Parathyroid adenoma (tissue), 2 donors: ENCODE data around the gene GSK3A.

Experiments used
- H2AFZ ChIP-seq: fragments of 300-600 bp; sonication (generic); one replicate; pipeline ENCODE4 v1.7.0; 2017; ENCODE audit warnings: antibody characterized with exemption, mild to moderate bottlenecking
- H3K27ac ChIP-seq: fragments of 300-600 bp; sonication (generic); one replicate; pipeline ENCODE4 v1.7.0; 2017
- H3K27me3 ChIP-seq: fragments of 300-600 bp; sonication (generic); one replicate; pipeline ENCODE4 v1.7.0; 2017; ENCODE audit warnings: low read length; ENCODE audit not compliant: control insufficient read depth, insufficient read depth
- H3K36me3 ChIP-seq: fragments of 300-600 bp; sonication (generic); one replicate; pipeline ENCODE4 v1.7.0; 2017; ENCODE audit warnings: low read length; ENCODE audit not compliant: control insufficient read depth, insufficient read depth
- H3K4me1 ChIP-seq: fragments of 300-600 bp; sonication (generic); one replicate; pipeline ENCODE4 v1.7.0; 2017; ENCODE audit warnings: control low read depth
- H3K4me2 ChIP-seq: fragments of 300-600 bp; sonication (generic); one replicate; pipeline ENCODE4 v1.7.0; 2017; ENCODE audit warnings: low read length
- H3K4me3 ChIP-seq: fragments of 300-600 bp; sonication (generic); one replicate; pipeline ENCODE4 v1.7.0; 2017; ENCODE audit warnings: low read depth, low read length
- H3K79me2 ChIP-seq: fragments of 300-600 bp; sonication (generic); one replicate; pipeline ENCODE4 v1.7.0; 2017; ENCODE audit warnings: control low read depth
- H3K9ac ChIP-seq: fragments of 300-600 bp; sonication (generic); one replicate; pipeline ENCODE4 v1.7.0; 2017; ENCODE audit warnings: mild to moderate bottlenecking
- H3K9me3 ChIP-seq: fragments of 300-600 bp; sonication (generic); one replicate; pipeline ENCODE4 v1.7.0; 2017; ENCODE audit warnings: low read length; ENCODE audit not compliant: control insufficient read depth
- TF ChIP-seq, protein P1 (sequence below): fragments of 300-600 bp; sonication (generic); IDR thresholded peaks from one replicate; pipeline ENCODE4 v1.7.0; 2017; ENCODE audit warnings: antibody characterized with exemption, mild to moderate bottlenecking
- donor health status: primary hyperparathyroidism.

Gene GSK3A

DNA sequence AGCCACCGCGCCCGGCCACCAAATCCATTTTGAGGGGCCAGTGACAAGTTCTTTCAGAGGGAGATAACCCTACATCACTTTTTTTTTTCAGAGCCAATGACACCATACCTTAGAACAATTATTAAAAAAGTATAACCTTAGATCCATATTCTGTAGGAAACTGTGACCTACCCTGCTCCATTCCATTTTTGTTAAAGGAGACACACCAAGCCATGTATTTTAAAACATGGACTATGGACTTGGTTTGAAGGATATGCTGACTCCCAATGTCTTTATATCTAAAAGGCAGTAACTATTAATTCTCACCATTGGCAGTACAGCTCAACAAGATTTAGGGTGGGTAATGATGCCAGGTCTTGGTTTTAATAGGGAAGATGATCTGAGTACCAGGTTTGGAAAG is 1.1 kb downstream of the GSK3A start:
- H3K36me3 ChIP-seq, result no peaks in the 10 kb centered on the region
- peak overlapping the region; percentile 36 for H3K27ac ChIP-seq
- H3K9me3 ChIP-seq, result no peaks in the 10 kb centered on the region
- H2AFZ ChIP-seq, result no peak overlapping the region
- peak overlapping the region; percentile 74 for H3K4me3 ChIP-seq
- peak overlapping the region; percentile 80 for H3K4me2 ChIP-seq
- peak overlapping the region; percentile 68 for H3K9ac ChIP-seq
- peaks cover 31% of the 10 kb centered on the region for H3K79me2 ChIP-seq
- H3K4me1 ChIP-seq, result peaks cover 6% of the 10 kb centered on the region
- TF ChIP-seq, protein P1, sequence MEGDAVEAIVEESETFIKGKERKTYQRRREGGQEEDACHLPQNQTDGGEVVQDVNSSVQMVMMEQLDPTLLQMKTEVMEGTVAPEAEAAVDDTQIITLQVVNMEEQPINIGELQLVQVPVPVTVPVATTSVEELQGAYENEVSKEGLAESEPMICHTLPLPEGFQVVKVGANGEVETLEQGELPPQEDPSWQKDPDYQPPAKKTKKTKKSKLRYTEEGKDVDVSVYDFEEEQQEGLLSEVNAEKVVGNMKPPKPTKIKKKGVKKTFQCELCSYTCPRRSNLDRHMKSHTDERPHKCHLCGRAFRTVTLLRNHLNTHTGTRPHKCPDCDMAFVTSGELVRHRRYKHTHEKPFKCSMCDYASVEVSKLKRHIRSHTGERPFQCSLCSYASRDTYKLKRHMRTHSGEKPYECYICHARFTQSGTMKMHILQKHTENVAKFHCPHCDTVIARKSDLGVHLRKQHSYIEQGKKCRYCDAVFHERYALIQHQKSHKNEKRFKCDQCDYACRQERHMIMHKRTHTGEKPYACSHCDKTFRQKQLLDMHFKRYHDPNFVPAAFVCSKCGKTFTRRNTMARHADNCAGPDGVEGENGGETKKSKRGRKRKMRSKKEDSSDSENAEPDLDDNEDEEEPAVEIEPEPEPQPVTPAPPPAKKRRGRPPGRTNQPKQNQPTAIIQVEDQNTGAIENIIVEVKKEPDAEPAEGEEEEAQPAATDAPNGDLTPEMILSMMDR, result no peak
- no peaks in the 10 kb centered on the region for H3K27me3 ChIP-seq

- Histone ChIP-seq H3K27me3 (no peaks in the 10 kb centered on the region), H2AFZ (no peak overlapping the region), H3K79me2 (peaks cover 31% of the 10 kb centered on the region), H3K27ac (no peak overlapping the region), H3K9ac (no peak overlapping the region), H3K4me3 (no peak overlapping the region), H3K4me2 (no peak overlapping the region), H3K9me3 (no peaks in the 10 kb centered on the region), H3K36me3 (no peaks in the 10 kb centered on the region), H3K4me1 (peaks cover 6% of the 10 kb centered on the region)
- TF ChIP-seq, protein P1, result no peak
These were observed 2.7 kb downstream of the GSK3A start for GRCh38 chr19:42239544-42240220.

GRCh38 chr19:42235181-42235580 is 7.2 kb downstream of the GSK3A start:
- Histone ChIP-seq H3K27ac (no peak overlapping the region), H3K27me3 (no peaks in the 10 kb centered on the region), H3K36me3 (no peaks in the 10 kb centered on the region), H2AFZ (no peak overlapping the region), H3K4me3 (no peak overlapping the region), H3K9ac (no peak overlapping the region), H3K4me1 (no peaks in the 10 kb centered on the region), H3K9me3 (no peaks in the 10 kb centered on the region), H3K4me2 (no peak overlapping the region), H3K79me2 (peaks cover 13% of the 10 kb centered on the region)
- TF ChIP-seq, protein P1, result no peak

- Histone ChIP-seq H3K79me2 (peaks cover 6% of the 10 kb centered on the region), H3K27me3 (no peaks in the 10 kb centered on the region), H3K9ac (no peak overlapping the region), H3K4me3 (no peak overlapping the region), H3K9me3 (no peaks in the 10 kb centered on the region), H3K27ac (no peak overlapping the region), H3K4me2 (no peak overlapping the region), H2AFZ (no peak overlapping the region), H3K36me3 (no peaks in the 10 kb centered on the region), H3K4me1 (no peaks in the 10 kb centered on the region)
- TF ChIP-seq, protein P1, result no peak
These were observed 8.0 kb downstream of the GSK3A start for GRCh38 chr19:42234364-42234763.

DNA sequence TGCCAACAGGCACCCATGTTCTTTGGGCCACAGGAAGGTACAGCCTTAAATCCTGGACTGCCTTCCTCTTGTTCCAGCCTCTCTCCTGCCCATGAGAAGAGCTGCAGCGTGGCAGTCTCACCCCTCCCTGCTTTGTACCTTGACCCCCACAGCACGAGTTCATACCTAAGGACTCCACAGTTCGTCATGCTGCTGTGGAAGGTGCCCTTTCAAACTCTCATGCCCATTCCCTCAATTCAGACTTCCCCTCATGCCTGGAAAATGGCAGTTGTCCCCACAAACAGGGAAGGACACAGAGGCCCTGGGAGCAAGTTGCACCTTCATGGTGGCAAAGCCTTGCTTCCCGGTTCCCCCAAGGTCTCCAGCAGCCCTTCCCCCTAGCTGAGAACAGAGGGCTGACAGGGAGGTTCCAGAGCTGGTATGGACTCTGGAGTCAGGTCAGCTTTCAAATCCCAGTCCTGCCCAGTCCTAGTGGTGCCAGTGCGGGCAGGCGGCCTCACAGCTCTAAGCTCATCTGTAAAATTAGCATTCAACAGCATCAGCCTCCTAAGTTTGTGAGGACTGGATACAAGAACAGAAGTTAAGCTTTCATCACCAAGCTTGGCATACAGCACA is 8.6 kb downstream of the GSK3A start:
- TF ChIP-seq, protein P1, result no peak
- H3K9me3 ChIP-seq, result no peaks in the 10 kb centered on the region
- H3K4me3 ChIP-seq, result no peak overlapping the region
- no peak overlapping the region for H3K9ac ChIP-seq
- no peaks in the 10 kb centered on the region for H3K36me3 ChIP-seq
- no peaks in the 10 kb centered on the region for H3K27me3 ChIP-seq
- no peaks in the 10 kb centered on the region for H3K4me1 ChIP-seq
- peaks cover 4% of the 10 kb centered on the region for H3K79me2 ChIP-seq
- no peak overlapping the region for H2AFZ ChIP-seq
- H3K4me2 ChIP-seq, result no peak overlapping the region
- no peak overlapping the region for H3K27ac ChIP-seq
